RKO (cell line): Measurements from ENCODE around the gene PKHD1.

Experiments used
- DNase-seq: peaks from one replicate; pipeline ENCODE4 v3.0.0-alpha.2; 2016; ENCODE audit warnings: low spot score

PKHD1 gene

GRCh38 chr6:51800603-51801002 lies 286.8 kb downstream of the PKHD1 start:
- no peak for DNase-seq

- DNase-seq, result no peak
Observed at GRCh38 chr6:51793393-51793792, 294.0 kb downstream of the PKHD1 start.

- no peak for DNase-seq
Observed at GRCh38 chr6:51792273-51793030, 295.0 kb downstream of the PKHD1 start.

GRCh38 chr6:51790946-51791345 lies 296.5 kb downstream of the PKHD1 start:
- DNase-seq, result no peak

DNA sequence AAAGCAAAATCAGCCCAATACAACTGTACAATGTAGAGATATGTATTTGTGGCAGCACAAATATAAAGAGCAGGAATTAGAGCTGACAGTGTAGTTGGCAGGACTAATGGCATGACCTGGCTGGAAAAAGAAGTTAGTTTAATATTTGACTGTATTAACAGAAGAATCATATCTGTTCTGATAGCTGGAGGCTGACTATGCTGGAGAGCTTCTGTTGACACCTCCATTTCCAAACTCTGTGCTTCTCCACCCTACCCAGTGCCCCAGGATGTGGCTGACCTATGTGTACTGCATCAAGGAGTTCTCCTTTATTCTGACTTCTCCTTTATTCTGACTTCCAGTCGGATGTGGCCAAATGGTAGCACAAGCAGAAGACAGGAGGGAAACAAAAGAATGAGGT lies 299.3 kb downstream of the PKHD1 start:
- no peak for DNase-seq

- DNase-seq, result no peak
Observed at GRCh38 chr6:51778666-51779065, 308.7 kb downstream of the PKHD1 start.

DNA sequence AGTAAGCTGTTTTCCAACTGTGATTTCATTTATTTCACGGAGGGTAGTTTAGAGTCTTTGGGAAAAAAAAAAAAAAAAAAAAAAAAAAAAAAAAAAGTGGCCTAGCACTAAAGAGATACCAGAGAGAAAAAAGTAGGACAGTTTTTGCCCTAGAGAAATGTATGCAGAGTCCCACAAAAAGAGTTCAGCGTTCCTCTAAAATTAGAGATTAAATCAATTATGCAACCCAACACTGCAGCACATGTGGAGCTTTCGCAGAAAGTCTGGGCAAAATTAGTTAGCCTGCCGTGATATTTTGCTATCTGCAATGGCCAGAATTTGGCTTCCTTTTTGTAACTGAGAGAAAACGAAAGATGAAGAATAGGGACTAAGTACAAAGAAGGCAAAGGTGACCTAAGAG lies 309.8 kb downstream of the PKHD1 start:
- DNase-seq, result no peak

DNA sequence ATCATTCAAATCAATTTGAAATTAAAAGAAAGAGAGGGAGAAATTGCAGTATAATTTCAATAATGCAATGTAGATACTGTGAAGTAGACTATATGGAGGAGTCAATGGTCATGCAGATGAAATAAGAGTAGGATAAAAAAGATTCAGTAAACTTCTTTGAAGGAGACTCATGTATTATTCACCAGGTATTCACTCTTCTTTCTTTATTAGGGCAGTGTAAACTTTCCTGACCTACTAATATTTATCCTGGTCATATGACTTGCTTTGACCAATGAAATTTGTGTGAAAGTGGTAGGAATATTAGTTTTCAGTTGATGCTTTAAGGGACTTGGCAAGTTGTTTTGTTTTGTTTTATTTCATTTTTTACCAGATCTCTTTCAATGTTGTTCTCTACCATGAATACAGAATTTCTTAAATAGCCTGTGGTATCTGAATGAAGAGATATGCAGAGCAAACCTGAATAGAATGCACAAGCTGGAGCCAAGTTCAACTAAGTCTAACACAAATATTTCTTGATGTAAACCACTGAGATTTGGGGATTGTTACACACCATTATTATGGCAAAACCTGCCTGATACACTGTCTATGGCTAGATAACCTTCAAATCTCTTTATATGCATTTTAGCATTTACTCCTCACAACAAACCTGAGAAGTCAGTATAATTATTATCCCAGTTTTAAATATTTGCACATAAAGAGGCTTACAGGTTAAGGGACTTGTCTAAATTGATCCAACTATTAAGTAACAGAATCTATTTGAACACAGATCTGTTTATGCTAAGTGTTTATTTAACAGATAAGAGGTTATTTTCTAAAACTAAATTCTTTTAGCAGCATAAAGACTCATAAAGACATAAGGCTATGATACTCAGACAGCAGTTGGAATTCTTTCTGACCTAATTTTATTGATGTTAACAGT lies 311.2 kb downstream of the PKHD1 start:
- DNase-seq, result no peak

DNA sequence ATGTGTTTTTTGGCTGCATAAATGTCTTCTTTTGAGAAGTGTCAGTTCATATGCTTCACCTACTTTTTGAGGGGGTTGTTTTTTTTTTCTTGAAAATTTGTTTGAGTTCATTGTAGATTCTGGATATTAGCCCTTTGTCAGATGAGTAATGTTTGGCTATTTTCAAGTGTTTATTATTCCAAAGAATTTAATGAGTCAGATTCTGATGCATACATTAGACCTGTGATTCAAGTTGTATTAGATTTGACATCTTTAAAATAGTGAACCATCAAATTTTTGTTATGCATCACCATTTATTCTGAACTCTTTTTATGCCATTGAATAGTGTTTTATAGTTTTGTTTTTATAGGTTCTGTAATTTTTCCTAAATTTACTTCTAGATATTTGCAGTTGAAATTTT lies 319.3 kb downstream of the PKHD1 start:
- DNase-seq, result no peak

DNA sequence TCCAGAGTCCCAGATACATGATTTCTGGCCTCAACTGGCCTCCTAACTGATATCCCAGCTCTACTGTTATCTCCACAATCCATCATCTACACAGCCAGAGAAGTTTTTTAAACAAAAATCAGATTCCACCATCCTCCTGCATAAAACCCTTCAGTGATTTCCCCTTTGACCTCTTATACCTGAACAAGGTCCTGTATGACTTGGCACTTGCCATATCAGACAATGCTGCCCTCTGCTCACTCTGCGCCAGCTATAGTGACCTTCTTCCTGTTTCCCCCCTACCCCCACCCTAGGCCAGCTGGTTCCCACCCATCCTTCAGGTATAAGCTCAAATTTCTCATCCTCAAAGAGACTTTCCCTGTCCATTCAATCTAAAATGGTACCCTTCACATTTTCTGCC lies 322.2 kb downstream of the PKHD1 start:
- no peak for DNase-seq

DNA sequence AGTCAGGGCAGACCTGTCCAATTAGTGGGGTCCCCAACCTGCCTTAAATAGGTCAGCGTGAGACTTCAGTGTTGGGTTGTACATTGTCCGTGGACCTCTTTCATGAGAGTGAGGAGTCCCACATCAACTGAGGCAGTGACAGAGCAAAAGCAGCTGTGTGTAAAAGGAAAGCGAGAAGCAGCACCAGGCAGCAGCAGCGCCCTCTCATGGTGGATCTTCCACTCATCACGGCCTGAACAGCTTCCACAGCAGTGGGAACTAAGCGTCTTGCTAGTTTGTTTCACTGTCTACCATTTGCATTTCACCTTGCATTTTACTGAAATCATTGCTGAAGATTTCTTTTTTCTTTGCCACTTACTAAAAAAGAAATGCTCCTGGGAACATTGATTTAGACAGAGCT lies 333.8 kb downstream of the PKHD1 start:
- no peak for DNase-seq

GRCh38 chr6:51743999-51744398 lies 343.4 kb downstream of the PKHD1 start:
- DNase-seq, result no peak

- no peak for DNase-seq
Observed at GRCh38 chr6:51740658-51741057, 346.8 kb downstream of the PKHD1 start.

- DNase-seq, result no peak
Observed at GRCh38 chr6:51738614-51739013, 348.8 kb downstream of the PKHD1 start.

DNA sequence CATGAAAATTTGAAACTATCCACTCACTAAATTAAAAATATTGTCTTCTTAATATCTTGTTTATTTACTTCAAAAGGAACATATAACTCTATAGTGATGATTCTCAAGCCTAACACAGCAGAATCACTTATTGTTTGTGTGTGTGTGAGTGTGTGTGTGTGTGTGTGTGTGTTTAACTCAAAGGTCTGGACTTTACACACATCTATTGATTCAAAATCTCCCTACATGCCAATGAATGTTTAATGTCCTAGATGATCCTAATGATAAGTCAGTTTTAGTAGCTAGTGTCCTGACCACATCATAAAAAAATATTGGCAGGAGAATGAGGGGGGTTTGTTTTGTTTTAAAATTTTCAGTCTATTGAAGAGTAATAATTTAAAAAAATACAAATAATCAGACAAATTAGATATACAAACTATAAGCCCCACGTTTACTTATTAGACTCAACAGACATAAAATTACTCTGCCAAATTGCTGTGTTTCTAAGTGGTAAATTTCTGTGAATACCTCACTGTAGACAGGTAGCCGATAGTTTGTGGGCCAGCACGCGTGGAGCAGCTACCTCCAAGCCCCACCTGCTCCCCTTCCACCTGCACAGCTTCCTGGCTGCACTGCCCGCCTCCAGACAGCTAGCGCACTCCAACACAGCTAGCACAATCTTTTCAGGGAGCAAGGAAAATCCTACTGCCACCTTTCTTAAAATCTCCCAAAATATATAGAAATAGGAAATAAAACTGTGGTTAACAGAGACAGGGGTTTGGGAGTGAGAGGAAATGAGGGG lies 349.6 kb downstream of the PKHD1 start:
- DNase-seq, result no peak

DNA sequence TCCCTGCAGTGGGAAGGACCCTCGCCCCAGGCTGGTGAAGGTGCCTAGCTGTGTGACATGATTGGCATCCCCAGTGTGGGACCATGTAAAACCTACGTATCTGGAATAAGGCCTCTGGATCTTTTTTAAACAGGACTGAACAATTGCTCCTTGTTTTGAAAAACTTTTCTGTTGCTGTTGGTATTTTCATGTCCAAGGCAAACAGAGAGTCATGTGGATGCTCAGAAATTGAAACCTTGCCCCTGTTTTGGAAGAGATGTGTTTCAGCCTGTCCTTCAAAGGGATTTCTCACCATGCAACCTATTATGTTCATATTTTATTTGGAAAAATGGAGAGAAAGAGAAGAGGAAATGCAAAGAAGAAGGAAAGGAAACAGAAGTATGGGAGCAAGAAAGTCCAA lies 362.3 kb downstream of the PKHD1 start:
- no peak for DNase-seq

DNA sequence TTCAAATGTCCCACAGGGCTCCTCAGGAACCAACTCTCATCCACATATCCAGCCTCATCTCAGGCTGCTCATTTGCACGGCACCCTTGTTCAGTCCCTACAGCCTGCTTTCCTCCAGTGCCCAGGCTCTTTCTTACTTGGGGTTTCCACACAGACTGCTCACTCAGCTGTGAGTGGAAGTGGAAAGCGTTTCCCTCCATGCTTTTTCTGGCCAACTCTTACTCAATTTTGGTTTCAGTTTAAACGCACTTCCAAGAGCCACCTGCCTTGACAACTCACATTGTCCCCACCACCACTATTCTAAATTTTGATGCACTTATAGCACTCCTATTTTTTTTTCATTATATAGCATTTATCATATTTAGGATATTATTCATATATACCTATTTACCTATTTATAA lies 367.1 kb downstream of the PKHD1 start:
- DNase-seq, result no peak

DNA sequence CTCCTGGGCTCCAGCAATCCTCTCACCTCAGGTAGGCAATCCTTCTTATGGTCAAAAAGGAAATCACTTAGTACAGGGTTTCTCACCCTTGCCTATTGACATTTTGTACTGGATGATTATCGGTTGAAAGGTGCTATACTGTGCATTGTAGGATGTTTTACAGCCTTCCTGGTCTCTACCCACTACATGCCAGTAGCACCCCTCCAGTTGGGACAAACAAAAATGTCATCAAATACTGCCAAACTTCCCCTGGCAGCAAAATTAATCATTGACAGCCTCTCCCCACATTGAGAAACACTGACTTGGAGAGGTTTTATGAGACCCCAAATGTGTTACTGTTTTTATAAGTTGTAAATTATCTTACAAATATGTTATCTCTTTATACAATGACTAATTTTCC lies 368.1 kb downstream of the PKHD1 start:
- DNase-seq, result no peak

GRCh38 chr6:51718533-51718932 lies 368.9 kb downstream of the PKHD1 start:
- no peak for DNase-seq

DNA sequence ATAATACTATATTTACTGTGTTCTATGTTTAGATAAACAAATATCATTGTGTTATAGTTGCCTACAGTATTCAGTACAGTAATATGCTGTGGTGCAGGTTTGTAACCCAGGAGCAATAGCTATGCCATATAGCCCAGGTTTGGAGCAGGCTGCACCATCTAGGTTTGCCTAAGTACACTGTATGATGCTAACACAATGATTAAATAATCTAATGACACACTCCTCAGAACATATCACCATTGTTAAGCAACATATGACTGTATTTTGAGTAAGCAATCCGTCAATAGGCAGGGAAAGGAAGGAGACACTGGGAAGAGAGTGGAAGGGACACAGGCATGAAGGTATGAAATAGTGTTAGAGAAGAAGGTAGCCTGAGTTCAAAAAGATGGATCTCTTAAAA lies 369.9 kb downstream of the PKHD1 start:
- DNase-seq, result no peak

DNA sequence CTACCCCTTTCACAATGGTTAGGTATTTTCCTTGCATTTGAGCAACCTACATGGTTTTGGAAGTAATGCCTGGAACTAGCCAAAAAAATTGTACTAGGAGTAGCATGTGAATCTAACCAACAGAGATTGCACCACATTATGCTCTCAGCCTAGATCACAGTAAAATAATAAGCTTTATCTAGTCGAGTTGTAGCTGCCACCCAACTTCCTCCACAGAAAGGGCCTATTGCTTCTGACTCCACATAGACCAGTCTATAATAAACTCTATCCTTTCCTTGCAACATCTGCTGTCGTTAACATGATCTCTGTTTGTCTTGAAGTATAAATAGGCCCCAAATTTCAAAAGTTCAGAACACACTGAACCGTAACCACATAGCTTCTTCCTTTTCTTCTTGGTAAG lies 375.5 kb downstream of the PKHD1 start:
- DNase-seq, result no peak

- no peak for DNase-seq
Observed at GRCh38 chr6:51706086-51706485, 381.3 kb downstream of the PKHD1 start.
